SKM-1 (cell line): ENCODE data around the gene ATP6V1G1.
"Not testable (repeated sequence)": the region's sequence is repeated elsewhere in the genome, so short reads cannot be mapped to it uniquely, and the experiment has no call there.

Experiments used
- DNase-seq: peaks from one replicate; lab custom pipeline; 2025; ENCODE audit not compliant: unreplicated experiment; lab: John Stamatoyannopoulos, UW

Gene ATP6V1G1

DNA sequence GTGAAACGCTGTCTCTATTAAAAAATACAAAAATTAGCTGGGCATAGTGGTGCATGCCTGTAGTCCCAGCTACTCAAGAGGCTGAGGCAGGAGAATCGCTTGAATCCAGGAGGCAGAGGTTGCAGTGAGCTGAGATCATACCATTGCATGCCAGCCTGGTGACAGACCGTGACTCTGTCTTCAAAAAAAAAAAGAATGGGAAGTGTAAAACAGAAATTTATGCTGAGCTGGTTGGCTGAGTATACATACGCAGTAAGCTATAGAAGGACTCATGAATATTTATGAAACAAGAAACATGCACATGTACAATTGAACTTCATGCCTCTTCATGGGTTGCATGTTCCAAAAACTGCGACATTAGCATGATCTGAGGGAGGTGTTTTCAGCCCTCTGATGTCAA, 10.8 kb upstream of the ATP6V1G1 start:
- not testable (repeated sequence) for DNase-seq

DNA sequence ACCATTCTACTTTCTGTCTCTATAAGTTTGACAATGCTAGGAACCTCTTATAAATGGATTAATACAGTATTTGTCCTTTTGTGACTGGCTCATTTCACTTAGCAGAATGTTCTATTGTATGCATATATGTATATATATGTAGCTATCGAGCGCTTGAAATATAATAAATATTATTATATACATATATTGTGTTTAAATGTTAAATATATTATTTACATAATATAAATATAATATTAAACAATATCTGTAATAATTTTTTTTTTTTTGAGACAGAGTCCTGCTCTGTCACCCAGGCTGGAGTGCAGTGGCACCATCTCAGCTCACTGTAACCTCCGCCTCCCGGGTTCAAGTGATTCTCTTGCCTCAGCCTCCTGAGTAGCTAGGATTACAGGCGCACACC, 9.4 kb upstream of the ATP6V1G1 start:
- DNase-seq: not testable (repeated sequence)

DNA sequence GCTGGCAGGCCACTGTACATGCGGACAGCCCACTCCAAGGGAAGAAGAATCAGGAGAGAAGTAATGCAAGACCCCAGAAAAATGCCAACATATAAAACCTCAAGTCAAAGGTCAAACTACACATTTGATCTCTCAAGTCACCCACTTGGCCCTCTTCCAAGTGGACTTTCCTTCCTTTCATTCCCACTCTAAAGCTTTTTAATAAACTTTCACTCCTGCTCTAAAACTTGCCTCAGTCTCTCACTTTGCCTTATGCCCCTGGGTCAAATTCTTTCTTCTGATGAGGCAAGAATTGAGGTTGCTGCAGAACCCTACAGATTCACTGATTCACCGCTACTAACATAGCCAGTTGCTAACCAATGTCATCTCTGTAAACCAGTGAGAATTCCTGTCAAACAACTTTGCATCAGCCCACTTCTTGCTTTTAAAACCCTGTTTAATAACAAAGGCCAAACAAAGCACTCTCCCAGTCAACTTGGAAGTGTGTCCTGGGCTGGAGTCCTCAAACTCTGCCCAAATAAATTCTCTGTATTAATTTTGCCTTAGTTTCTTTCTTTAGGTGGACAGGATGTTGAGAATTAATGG, 6.9 kb upstream of the ATP6V1G1 start:
- DNase-seq: no peak

DNA sequence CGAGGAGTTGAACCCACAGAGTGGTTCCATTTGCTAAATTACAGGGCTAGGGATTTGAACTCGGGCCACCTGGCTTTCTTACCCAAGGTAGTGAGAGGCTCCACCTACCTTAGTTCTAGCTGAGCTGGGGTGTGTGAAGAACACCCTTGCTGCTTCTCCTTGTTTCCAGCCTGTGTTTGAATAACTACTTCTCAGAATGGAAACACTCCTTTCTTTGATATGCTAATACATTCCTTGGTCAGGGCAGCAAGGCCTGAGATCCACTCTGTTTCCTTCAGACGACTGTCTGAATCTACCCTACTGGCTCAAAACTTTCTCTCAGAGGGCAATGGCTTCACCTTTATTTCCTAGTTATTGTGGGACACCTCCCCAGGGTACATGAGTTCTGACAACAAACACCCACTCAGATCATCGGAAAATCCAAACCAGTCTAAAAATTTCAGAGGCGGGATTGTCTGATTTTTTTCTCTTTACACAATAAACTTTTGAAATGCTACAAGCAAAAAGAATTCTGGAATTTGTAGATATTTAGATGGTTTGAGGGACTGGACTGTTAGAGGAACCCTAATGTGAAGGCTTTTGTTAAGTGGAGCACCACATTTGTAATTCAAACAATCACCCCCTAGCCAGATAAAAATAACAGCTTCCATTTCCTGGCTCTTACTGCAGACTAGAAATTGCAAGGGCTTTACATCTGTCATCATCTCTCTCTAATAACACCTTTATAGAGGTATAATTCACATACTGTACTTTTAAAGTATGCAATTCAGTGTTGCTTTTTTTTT, 4.0 kb upstream of the ATP6V1G1 start:
- DNase-seq: no peak

DNA sequence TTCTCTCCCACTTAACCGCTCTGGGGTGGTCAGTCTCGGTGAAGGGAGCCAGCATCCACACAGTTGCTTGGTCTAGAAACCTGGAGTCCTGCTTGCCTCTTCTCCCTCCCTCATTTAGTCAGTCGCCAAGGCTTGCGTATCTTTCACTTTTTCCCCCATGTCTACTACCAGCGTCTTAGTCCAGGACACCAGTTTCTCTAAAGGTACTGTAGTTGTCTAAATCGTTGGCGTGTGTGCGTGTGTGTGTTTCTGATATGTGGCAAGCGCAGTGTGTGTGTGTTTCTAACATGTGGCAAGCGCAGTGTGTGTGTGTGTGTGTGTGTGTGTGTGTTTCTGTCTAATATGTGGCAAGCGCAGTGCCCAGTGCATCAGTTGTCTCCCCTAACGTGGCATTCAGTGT, 641 bp downstream of the ATP6V1G1 start:
- DNase-seq: no peak

DNA sequence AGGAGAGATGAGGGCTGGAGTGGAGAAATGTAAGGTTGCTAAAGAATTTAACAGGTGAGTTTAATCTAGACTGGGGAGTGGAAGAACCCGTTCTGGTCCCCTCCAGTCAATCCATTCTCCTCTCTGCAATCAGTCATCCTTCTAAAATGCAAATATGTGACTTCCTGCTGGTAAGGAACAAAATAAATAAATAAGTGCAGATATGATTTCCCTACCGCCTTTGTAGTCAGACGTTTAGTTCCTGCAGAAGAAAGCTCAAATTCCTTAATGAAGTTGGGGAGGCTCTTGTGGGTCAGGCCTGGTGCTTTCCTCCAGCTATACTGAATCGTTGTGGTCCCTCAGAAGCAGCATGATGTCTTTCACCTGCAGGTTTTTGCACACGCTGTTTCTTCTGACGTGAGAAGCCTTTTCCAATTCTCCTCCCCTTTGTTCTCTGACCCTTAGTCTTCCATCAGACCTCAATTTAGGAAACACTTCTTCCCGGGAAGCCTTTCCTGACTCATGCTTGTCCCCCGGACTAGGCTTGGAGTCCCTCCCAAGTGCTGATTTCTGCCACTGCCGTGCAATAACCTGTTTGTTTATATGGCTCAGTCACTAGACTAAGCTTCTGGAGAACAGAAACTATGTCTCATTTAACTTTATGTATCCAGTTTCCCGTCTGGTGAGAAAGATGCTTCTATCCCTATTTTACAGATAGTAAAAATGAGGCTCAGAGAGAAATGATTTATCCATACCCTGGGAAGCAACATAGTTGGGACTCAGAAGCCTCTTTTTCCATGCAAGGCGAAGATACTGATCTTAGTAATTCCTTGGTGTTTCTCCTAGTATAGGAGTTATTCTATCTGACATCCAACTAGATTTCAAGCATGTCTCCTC, 1.3 kb downstream of the ATP6V1G1 start:
- DNase-seq: no peak

DNA sequence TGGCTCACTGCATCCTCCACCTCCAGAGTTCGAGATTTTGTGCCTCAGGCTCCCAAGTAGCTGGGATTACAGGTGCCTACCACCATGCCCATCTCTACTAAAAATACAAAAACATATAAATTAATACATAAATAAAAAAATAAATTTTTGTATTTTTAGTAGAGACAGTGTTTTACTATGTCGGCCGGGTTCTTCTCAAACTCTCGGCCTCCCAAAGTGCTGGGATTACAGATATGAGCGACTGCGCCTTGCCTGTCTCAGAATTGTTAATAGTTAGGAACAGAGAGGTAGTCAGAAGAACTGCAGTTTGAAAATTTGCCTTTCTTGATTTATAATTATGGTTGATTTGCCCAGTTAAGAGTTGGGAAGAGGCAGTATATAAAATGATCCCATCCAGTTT, 2.8 kb downstream of the ATP6V1G1 start:
- DNase-seq: no peak

DNA sequence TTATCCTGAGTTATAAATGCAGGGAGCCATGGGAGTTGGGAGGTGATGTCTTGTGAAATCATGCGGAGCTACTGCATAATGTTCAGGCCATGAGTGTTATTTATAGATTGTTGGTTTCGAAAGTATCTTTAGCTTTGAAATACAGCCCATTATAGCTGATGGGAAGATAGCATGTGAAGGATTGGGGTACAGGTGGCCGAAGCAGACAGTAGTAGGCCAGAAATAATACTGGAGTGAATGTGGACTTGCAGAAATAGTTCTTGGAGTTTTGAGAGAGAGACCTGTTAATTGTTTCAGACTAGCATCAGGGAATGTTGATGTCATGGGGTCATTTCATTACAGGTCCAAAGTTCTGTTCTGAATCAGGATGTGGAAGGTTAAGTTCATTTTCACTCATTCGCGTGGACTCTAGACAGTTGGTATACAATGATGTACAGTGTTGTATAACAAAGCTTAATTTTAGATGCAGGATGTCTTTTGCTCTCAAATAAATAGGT, 3.8 kb downstream of the ATP6V1G1 start:
- DNase-seq: no peak

DNA sequence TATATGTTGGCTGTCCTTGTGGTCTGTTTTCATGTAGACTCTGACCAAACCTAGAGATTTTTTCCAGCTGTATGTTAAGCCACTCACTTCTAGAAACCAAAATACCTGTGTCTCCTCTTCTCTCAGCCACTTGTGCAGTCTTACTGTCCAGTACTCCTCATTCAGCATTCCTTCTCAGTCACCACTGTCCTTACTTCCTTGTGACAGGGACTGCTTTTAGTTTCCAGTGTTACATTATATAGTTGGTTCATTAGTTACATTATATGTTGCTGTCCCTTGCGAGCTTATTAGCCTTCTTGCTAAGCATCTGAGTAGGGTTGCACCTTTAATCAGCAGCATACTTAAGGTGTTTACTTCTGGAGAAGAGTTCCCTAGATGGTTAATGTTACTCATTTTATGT, 4.3 kb downstream of the ATP6V1G1 start:
- DNase-seq: no peak

DNA sequence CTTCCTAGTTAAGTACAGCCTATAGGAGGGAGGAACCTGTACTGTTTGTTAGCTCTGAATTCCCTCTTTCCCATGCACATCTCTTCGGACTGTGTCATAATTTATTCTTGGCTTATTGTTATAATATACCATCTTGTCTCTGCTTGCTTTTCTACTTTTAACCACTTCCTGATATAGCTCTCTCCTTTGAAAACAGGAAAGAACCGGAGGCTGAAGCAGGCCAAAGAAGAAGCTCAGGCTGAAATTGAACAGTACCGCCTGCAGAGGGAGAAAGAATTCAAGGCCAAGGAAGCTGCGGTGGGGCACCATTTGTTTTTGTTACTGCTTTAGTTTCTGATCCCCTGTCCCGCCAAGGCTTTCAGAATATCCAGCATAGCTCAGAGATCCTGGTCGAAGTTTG, 4.8 kb downstream of the ATP6V1G1 start:
- peak; percentile 24 for DNase-seq

DNA sequence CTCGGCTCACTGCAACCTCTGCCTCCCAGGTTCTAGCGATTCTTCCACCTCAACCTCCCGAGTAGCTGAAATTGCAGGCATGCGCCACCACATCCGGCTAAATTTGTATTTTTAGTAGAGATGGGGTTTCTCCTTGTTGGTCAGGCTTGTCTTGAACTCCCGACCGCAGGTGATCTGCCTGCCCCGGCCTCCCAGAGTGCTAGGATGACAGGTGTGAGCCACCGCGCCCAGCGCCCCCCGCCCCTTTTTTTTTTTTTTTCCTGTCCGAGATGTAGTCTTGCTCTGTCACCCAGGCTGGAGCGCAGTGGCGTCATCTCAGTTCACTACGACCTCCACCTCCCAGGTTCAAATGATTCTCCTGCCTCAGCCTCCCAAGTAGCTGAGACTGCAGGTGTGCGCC, 6.6 kb downstream of the ATP6V1G1 start:
- DNase-seq: no peak

DNA sequence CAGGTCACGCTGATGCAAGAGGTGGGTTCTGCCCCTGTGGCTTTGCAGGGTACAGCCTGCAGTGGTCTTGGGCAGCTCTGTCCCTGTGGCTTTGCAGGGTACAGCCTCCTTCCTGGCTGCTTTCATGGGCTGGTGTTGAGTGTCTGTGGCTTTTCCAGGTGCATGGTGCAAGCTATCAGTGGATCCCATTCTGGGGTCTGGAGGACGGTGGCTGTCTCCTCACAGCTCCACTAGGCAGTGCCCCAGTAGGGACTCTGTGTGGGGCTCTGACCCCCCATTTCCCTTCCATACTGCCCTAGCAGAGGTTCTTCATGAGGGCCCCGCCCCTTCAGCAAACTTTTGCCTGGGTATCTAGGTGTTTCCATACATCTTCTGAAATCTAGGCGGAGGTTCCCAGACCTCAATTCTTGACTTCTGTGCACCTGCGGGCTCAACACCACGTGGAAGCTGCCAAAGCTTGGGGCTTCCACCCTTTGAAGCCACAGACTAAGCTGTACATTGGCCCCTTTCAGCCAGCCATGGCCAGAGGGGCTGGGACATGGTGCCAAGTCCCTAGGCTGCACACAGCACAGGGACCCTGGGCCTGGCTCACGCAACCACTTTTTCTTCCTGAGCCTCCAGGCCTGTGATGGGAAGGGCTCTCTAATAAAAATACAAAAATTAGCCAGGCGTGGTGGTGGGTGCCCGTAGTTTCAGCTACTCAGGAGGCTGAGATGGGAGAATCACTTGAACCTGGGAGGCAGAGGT, 13.1 kb downstream of the ATP6V1G1 start:
- DNase-seq: not testable (repeated sequence)

DNA sequence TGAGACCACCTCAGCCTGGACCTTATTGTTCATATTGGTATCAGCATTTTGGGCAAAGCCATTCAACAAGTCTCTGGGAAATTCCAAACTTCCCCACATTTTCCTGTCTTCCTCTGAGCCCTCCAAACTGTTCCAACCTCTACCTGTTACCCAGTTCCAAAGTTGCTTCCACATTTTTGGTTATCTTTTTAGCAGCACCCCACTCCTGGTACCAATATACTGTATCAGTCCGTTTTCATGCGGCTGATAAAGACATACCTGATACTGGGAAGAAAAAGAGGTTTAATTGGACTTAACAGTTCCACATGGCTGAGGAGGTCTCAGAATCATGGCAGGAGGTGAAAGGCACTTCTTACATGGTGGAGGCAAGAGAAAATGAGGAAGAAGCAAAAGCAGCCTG, 14.2 kb downstream of the ATP6V1G1 start:
- DNase-seq: not testable (repeated sequence)

DNA sequence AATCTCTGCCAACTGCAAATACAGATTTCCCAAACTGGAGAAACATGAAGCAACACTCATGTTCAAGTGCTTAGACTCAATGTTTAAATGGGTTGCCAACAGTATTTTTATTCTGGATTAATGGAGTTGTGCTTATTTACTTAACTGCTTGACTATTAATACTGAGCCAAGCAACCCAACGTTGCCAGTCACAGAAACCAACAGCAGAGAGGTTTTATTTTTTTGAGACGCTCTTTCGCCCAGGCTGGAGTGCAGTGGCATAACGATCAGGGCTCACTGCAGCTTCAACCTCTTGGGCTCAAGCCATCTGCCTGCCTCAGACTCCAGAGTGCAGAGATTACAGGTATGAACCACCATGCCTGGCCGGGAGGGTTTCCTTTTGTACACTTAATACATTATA, 15.1 kb downstream of the ATP6V1G1 start:
- DNase-seq: no peak

DNA sequence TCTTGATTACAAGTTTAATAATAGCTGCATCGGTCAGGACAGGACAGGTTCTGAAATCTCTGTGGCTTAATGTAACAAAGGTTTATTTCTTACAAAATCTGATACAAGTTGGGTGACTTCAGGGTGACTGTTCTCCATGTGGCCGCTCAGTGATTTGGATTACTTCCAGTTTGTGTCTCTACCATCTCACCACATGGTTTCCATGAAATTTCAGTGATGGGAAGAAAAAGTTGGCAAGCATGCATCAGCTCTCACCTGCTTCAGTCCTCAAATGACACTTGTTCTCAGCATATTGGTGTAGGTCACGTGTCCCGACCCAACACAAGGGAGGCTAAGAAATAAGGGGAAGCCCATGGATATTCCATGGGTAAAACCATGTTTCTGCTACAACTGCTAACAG, 15.7 kb downstream of the ATP6V1G1 start:
- no peak for DNase-seq

DNA sequence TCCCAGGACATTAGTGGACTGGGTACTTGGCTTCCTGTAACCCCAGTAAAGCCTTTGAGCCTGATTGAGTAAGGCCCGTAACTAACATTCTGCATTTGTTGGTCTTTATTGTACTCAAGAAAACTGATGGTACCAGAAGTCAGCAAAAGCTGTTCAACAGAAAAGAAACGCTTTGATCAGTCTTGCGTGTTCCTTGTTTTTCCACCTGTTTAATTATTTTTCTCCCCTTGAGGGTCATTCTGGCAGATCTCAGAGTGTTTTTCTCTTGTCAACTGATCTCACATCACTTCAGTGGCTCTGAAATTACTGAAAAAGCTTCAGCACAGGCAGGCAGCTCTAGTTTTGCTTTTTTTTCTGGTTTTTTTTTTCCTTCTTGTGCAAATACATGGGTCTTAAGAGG, 17.4 kb downstream of the ATP6V1G1 start:
- DNase-seq: no peak

DNA sequence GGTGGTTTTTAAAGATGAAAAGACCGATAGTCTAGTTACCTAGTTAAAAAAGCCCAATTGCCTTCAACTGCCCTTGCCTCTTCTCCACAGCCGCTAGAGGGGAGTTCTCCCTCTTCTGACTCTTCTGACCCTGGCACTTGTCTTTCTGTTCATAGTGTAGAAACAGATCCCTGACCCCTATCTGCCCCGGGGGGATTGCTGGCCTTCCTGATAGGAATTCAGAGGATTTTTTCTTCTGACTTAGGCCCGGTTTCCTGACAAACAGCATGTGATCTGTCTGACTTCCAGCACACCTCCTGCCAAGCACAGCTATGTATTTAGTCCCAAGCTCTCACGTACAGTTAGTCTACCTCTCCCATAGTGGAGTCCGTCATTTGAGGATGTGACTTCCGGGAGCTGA, 18.5 kb downstream of the ATP6V1G1 start:
- no peak for DNase-seq

DNA sequence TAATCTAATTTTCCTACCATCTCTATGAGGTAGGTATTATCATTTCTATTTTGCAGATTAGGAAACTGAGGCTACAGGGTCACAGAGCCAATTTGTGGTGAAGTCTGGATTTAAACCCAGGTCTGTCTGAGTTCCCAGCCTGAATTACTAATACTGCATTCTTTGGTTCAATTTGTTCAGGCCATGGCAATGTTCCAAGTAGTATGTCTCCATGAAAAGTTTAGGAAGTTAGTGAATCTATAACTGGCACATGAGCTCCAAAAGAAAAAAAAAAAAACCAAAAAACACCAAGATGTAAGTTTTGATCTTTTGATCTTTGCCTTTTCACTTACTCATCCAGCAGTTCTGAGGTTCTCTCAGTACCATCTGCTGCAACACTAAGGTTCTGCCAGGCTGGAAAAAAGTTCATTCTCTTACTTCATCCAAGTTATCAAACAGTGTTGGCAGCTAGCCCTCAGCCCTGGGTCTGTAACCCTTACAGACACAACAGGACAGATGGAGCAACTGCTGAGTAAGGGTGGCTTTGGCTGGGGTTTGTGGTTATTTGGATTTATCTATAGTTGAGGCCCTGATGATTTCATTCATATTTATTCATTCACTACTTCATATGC, 19.1 kb downstream of the ATP6V1G1 start:
- DNase-seq: no peak

DNA sequence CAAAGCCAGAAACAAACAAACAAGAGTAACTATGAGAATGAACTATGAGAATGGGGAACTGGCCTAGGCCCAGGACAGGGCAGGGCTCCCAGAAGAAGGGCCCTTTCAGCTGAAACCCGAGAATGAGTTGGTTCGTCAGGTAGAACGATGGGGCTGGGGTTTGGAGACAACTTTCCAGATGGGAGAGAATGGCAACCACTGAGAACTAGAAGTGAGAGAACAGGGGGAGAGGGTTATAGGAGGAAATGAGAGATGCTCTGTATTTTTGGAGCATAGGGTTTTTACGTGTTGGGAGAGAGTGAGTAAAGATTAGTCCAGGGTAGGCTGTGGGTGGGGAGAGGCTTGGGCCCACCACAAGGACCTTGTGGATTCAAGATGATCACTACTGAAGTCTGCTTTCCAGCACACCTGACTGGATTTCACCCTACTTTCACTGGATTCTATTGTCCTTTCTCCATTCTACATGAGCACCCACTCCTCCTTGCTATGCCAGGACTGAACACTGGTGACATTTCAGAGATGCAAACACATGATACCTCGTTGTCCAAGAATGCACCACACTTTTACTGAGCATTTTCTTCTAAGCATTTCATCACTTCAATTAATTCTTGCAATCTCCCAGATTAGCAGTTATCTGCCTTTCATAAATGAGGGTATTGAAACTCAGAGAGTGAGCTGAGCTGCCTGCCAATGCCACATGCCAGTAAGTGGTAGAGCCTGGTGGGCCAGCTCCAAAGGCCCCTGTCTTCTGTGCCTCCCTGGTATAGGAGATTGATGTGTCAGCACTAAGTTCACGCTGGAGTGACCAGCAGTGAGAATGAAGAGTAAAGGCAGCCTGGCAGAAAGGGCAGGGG, 20.3 kb downstream of the ATP6V1G1 start:
- DNase-seq: no peak

DNA sequence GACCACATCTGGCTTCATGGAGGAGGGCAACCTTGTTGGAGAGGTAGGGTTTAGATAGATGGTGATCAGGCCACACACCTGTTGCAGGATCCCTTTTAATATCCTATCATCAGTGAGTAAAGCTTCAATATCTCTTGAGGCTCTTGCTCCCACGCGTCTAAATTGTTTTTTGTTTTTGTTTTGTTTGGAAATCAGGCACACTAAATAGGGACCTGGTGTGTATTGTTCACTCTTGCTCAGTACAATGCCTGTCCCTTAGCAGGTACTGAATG, 20.9 kb downstream of the ATP6V1G1 start:
- DNase-seq: no peak
